T-helper 22 cell (primary cell): ENCODE measurements around the gene TAS1R3.

Experiments
- DNase-seq: peaks from one replicate; pipeline ENCODE4 v3.0.0-alpha.2; 2020; ENCODE audit warnings: low read depth

TAS1R3 gene

DNA sequence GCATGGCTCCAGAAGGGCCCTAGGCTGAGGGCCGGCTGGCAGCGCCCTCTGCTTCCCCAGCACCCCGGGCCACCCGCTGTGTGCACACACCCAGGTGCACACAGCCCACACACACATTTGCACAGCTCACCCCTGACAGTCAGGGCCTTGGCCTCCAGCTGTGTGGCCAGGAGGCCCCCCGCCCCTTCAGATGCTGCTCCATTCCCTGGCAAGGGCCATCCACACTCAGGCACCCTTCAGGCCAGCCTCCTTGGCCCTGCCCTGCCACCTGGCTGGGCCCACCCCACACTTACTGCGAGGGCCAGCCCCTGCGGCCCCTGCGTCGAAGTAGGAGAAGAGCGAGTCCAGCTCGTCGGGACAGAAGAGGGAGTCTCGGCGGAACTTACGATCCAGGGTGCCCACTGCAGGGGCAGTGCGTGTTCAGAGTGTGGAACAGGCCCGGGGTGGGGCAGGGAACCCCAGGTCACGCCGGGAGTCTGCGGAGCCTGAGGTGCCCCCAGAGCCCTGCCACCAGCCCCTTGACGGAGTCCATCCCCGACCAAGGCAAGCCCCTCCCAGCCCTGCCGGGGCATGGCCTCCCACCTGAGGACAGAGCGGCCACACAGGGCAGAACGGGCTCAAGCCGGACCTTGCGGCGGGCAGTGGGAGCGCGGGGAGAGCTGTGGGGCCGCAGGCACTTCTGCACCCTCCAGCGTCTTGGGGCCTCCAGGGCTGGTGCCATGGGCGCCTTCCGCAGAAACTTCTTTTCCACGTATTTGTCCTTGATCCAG lies 35.7 kb upstream of the TAS1R3 start:
- no peak for DNase-seq

DNA sequence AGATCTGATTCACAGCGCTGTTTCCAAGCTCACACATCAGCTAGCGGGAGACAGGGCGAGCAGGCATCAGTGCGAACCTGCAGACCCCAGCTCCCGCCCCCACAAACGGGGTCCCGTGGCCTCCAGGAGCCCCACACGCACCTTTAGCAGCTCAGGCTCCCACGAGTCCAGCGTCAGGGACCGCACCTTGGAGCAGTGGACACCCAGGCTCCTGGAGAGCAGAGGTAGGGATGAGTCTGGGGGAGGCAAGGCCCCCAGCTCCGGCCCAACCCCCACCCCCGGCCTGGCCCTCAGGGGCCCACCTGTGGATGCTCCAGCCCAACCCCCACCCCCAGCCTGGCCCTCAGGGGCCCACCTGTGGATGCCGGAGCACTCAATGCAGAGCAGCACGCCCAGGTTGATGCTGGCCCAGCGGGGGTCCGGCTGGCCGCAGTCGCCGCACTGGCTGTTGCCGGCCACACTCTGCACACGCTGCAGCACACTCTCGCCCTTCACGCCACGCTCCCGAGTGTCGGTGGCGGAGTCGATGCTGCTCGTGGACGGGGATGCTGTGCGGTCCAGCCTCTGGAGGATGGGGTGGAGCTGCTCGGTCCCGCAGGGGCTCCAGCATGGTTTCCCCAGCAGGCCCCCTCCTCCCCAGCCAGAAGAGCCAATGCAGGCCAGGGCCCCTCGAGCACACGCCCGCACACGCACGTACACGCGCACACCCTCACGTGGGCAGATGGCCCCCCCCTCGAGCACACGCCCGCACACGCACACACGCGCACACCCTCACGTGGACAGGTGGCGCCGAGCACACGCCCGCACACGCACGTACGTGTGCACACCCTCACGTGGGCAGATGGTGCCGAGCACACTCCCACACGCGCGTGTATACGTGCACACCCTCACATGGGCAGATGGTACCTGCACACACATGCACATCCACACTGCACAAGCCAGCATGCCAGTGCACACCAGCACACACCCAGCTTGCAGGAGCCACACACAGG lies 34.7 kb upstream of the TAS1R3 start:
- no peak for DNase-seq

DNA sequence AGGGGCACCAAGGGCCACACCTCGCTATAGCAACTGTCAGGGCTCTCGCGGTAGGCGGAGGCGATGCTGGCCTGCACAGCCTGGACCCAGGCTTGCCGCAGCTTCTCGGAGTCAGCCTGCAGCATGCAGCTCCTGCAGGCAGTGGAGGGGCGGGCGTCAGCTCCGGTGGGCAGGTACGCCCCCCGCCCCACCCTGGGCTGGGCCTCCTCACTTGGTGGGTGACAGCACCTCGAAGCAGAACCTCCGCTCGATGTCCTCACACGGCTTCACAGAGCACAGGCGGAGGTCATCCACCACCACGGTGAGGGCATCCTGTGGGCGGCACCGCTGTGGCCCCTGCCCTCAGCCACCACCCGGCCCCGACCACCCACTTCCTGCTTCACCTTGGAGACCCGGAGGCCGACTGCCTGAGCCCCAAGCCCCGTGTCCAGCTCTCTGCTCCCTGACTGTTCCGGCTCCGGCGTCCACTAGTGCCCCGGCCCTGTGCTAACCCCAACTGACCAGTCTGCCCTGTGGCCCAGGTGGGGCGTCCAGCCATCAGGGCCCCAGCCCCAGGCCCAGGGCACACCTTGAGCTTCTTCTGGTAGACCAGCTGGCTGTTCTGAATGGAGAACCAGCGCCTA lies 33.2 kb upstream of the TAS1R3 start:
- DNase-seq = no peak

- DNase-seq = no peak
Observed at GRCh38 chr1:1298861-1299685, 32.0 kb upstream of the TAS1R3 start.

DNA sequence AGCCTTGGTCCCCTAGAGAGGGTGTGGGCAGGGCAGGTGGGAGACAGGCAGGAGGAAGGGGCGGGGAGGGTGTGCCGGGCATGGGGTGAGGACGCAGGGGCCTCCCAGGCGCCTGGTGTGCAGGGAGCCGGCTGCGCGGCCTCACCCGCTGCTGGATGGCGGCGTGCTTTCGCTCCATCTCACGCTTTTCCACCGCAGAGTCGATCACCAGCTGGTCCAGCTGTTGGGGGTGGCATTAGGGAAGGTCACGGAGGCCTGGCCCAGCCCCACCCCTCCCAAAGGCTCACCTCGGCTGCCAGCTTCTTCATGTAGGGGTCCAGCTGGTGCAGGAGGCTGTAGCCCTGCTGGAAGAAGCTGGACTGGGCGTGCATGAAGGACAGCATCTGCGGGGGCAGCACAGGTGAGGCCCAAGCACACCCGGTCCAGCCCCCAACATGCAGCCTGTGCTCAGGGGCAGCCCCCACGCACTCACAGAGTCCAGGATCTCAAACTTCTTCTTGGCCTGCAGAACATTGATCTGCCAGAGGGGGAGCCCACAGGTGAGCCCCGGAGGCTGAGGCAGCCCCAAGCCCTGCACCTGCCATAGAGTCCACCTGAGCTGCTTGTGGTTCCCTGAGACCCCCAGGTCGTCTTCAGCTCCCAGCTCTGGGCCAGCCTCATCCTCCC lies 31.3 kb upstream of the TAS1R3 start:
- DNase-seq = no peak

DNA sequence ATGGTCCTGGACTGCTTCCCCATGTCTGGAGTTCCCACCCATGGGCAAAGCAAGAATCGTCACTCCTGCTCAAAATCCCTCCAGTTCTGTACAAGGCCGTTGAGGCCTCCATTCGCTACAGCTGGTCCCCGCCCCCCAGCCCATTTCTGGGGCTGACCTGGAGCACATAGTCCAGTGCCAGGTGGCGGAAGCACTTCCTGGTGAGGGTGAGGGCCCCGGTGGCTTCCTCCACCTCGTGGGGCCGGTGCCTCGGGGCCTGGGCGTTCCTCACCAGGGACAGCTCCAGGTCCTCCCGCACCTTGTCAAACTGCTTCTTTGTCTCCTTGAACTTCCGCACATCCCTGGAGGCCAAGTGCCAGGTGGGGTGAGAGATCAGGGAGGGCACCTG lies 30.7 kb upstream of the TAS1R3 start:
- DNase-seq = no peak

- no peak for DNase-seq
Observed at GRCh38 chr1:1302006-1302430, 29.1 kb upstream of the TAS1R3 start.

GRCh38 chr1:1302951-1303509 lies 28.1 kb upstream of the TAS1R3 start:
- DNase-seq = no peak

DNA sequence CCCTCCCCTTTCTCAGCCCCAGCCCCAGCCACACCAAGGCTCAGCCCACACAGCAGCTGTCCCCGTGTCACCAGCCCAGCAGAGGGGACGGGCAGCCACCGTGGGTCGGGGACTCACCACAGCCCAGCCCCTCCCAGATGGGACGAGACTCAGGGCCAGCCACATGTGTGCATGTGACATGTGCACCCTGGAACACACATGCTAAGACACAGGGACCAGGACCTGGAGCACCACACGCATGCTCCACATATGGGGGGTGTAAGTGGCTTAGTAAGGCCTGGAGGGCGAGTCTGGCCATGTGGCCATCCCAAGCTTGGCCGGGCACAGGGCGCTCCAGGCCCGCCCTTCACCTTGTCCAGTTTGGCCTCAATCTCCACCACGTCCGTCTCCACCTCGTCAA lies 27.3 kb upstream of the TAS1R3 start:
- DNase-seq = no peak

GRCh38 chr1:1304331-1305299 lies 26.5 kb upstream of the TAS1R3 start:
- no peak for DNase-seq

DNA sequence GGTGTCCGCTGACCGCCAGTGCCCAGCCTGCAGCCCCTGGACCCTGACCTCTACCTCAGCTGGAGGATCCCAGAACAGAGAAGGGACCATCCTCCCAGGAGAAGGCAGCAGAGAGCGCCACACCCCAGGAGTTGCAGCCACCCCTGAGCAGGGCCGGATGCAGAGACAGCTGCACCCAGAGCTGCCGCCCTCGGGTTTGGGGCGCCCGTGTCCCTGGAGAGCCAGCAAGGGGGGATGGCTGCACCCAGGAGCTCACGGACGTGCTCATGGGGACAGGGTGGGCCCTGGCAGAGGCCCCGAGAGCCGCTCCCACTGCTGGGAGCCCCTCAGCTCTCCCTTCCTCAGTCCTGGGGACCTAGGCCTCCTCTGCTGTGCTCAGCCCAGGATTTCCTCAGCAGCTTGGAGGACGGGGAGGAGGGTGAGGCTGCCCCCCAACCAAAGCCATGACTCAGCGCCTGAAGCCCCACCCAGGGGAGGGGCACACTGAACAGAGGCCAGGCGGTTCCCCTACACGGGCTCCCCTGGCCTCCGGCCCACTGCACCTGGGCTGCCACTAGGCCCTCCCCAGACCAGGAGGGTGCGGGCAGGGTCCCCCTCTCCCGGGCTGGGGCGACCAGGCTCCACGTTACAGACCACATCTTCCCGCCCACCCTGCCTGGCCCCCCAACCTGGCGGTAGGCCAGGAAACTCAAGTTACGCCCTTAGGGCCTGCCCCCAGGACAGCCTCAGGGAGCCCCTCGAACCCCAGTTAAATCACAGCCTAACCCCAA lies 25.6 kb upstream of the TAS1R3 start:
- DNase-seq = peak; percentile 61

DNA sequence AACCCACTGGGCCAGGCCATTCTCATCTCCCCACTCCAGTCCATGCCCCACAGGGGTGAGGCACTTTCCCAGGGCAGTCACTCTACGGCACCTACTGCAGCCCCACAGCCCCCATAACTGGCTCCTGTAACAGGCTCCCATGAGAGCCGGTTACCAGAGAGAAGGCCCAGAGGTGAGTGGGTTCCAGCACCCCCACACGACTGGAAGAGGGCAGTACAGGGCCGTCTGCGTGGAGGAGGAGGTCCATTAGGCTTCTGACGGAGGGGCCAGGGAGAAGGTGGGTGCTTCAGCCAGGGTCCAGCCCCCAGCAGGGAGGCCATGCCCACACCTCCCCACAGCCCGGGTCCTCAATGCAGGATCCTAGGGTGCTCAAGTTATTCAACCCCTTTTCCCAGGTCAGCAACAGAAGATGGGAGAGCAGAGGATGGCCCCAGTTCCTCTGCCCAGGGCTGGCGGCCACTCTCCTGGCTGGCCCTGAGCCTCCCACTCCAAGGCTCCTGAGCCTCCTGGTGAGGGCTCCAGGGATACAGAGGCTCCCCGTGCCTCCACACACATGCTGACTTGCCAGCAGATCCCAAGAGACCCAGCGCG lies 24.9 kb upstream of the TAS1R3 start:
- DNase-seq = no peak

DNA sequence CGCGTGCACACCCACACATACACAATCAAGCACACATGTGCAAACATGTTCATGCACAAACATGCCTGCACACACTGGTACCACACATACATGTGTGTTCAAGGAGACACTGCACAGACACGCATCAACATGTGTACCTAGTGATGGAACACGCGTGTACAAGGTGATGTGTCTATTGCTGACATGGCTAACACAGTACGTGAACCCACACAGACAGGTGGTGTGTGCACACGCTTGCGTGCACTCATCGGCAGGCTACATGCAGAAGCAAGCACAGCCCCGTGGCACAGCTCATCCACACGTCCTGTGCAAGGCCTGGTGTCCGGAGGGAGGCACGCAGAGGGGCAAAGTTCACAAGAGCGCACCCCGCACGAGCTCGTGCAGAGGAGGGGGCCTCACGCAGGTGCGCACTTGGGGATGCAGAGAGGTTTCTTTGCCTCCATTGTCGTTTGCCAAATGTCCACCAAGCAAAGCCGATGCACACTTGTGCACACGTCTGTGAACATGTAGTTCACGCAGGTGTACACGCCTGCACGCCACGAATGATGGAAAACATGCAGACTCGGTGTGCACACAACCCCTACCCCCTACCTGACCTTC lies 24.3 kb upstream of the TAS1R3 start:
- DNase-seq = no peak

DNA sequence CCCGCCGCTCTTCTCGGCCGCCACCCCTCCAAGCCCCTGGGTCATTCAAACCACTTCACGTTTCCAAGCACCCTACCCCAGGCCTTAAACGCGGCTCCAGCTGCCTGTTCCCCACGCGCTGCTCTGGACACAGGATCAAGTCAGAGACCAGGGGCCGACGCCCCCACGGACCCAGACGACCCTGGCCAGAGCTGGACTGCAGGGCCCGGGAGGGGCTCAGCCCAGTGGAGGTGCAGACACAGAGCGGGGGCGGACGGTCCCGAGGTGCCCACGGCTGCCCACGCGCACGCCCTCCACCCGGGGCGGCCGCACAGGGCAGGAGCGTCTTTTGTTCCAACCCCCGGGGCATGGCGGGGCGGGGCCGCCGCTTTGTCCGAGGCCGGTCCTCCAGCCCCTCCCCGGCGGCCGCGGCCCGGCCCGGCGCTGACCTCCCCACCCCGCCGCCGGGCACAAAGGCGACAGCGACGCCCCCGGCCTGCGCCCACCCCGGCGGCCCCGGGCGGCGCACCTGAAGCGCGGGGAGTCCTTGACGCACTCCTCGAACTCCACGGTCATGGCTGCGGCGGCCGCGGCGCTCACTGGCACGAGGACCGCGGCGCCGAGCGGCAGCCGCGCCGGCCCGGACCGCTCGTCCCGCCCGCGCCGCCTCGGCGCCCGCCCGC lies 23.7 kb upstream of the TAS1R3 start:
- DNase-seq = no peak

DNA sequence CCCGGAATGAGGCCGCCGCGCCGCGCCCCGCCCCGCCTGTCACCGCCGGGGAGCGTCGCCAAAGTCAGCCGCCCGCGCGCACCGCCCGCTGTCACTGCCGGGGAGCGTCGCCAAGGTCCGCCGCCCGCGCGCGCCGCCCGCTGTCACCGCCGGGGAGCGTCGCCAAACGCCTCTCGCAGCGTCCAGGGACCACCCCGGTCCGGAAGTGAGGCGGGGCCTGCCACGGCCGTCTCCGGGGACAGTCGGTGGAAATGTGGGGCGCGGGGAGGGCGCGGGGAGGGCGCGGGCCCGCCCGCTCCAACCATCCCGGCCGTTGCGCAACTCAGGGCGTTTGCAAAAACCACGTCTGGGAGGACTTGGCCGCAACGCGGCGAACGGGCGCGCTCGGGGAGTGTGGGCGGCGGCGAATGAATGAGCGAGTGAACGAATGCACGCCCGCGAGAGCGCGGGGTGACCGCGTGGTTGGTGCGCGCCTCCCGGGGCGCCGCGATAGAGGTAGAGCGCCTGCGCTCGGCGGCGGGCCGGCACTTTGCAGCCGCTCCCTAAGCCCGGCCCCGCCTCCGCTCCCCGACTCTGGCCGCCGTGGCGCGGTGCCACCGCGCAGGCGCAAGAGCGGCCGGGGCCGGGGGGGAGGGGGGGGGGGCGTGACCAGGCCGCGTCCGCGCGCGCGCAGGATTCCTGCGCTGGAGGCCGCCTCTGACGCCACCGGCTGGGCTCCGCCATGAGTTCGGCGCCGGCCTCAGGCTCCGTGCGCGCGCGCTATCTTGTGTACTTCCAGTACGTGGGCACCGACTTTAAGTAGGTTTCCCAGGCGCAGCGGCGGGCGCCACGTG lies 22.9 kb upstream of the TAS1R3 start, which contains the start of the genes ACAP3 and PUSL1:
Gene ACAP3, minus strand, starts transcription at position 8 of the 833 bp plus-strand sequence. CDS start 115 bp downstream, outside the sequence.
Gene PUSL1, plus strand, starts transcription at position 675 of the 833 bp plus-strand sequence. Its CDS starts 47 bp downstream, at position 722.
- DNase-seq = peak; percentile 82

DNA sequence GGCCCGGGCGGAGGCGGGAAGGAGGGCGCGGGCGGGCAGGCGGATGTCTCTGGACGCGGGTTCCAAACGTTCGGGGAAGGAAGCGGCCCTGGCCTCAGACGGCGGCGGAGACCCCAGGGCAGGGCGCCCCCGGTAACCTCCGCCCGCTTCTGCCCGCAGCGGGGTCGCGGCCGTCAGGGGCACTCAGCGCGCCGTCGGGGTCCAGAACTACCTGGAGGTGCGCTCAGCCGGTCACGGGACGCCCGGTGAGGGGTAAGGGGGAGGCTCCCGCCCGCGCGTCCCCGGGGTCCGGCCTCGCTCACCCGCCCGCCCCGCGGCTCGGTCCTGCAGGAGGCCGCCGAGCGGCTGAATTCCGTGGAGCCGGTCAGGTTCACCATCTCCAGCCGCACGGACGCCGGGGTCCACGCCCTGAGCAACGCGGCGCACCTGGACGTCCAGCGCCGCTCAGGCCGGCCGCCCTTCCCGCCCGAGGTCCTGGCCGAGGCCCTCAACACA lies 22.3 kb upstream of the TAS1R3 start:
- DNase-seq = no peak
